Stimulated activated CD4-positive, alpha-beta T cell treated with anti-CD3 and anti-CD28 coated beads, Interleukin-1b, Interleukin-23, amount 100 ng/mL, for 24 hours (primary cell): Measurements from ENCODE around the gene SQOR.
A peak's percentile ranks its signal among the peaks of the same experiment; 100 is the strongest.

Experiments
- DNase-seq, 4 experiments: peaks; one replicate each; pipeline ENCODE4 v3.0.0-alpha.2; 2020; ENCODE audit warnings: low read depth in 4 of 4, low spot score in 1 of 4

SQOR gene

GRCh38 chr15:45704329-45705249, 69.8 kb downstream of the SQOR start:
- no peak for DNase-seq

DNA sequence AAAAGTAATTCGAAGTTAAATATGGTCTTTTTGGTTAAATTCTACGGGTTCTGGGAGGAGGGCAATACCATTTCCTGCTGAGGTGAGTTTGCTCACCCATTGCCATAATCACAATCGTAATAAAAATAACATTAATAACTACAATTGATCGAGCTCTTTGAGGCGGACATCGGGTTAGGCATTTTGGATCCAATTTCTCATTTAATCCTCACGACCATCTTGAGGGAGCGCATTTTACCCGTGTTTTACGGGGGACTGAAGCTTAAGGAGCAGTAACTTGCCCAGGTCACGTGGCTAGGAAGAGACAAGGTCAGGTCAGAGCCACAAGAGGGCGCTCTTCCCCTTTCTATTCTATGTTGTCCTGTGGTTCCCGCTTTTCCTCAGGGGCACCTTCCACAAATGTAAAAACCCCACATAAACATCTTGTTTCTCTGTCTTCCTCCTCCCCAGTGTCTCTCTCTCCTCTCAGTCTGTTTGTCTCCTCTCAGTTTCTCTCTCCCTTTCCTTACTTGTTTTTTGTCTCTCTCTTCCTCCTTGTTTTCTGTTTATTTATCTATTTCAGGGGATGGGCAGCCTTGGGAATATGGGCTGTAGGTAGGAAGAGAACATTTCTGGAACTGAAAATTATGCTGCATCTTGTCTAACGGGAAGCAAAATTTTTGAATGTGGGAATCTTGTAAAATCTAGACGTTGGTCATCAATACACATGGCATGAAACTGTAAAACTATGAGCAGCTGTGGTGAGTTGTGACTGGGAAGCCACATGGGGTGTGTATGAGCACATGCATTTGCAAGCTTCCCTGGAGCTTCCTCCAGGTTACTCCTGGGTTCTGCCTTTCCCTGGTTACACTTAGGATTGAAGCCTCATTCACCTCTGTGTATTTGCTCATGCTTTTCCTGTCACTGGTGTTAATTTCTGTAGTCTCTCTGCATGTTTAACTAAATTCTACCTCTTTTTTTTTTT, 71.0 kb downstream of the SQOR start:
- peak; percentile 37 to 60 (median 52) for DNase-seq

- no peak for DNase-seq
These were observed 75.8 kb downstream of the SQOR start for GRCh38 chr15:45710657-45711056.

- peak in 1 of 4 experiments; percentile 30 for DNase-seq
These were observed 80.0 kb downstream of the SQOR start for GRCh38 chr15:45714590-45715488.

DNA sequence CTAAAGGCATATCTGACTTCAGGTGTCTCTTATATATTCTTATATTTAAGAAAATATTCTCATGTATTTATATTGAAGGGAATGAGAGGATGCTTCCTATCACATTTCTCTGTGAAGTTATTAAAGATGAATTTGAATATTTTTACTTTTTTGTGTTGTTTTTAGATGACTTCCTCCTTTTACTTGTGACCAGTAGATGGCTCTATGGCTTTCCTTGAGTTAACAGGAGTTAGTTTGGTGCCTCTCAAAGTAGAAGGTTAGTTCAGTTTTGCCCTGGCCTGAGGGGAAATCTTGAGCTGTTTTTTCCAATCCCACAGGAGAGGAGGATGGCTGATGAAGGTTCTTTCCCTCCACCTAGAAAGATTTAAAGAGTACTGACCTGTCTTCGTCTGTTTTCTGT, 80.7 kb downstream of the SQOR start:
- DNase-seq, result no peak

DNA sequence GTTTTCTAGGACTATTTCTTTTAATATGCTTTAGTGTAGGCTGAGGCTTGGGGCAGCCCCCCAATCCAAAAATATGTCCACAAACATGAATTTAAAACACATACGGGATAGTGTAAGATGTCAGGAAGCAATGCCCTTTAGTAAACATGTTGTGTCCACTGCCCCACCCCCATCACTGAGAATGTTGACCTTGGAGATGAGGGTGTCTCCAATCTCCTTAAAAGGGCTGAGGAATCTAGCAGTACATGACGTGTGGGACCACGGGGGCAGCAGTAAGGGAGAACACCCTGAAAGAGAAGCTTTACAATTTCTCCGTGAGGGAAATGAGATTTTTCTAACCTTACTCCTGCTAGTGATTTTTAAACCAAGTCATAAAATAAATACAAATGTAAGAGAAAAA, 84.7 kb downstream of the SQOR start:
- no peak for DNase-seq

GRCh38 chr15:45720183-45720582, 85.4 kb downstream of the SQOR start:
- no peak for DNase-seq

- no peak for DNase-seq
These were observed 93.8 kb downstream of the SQOR start for GRCh38 chr15:45728641-45729040.

GRCh38 chr15:45729141-45729540, 94.3 kb downstream of the SQOR start:
- no peak for DNase-seq

- no peak for DNase-seq
These were observed 96.5 kb downstream of the SQOR start for GRCh38 chr15:45731343-45731742.

GRCh38 chr15:45732662-45733061, 97.8 kb downstream of the SQOR start:
- no peak for DNase-seq

GRCh38 chr15:45734260-45734711, 99.5 kb downstream of the SQOR start:
- no peak for DNase-seq
